K562 (cell line): ENCODE results near the gene SMAD4.

Source experiments
- BRF2 ChIP-seq: IDR thresholded peaks from 3 replicates; pipeline ENCODE4 v1.6.1; 2011; ENCODE audit warnings: borderline replicate concordance, mild to moderate bottlenecking; ENCODE audit not compliant: insufficient read length, insufficient read depth
- E4F1 ChIP-seq: fragments of 250-450 bp; sonication (Bioruptor Pico); IDR thresholded peaks from 2 replicates; pipeline ENCODE4 v1.5.0; 2021; ENCODE audit warnings: mild to moderate bottlenecking, borderline replicate concordance
- EZH2 ChIP-seq: IDR thresholded peaks from 2 replicates; pipeline ENCODE4 v1.6.1; 2012; ENCODE audit warnings: low read depth, mild to moderate bottlenecking, inconsistent platforms, low read length, borderline replicate concordance
- JUND ChIP-seq, 2 experiments: IDR thresholded peaks; 2 replicates in 1 of 2; 3 replicates in 1 of 2; pipeline ENCODE4 v1.6.1; 2011; ENCODE audit warnings: borderline replicate concordance in 2 of 2, low read depth in 2 of 2, low read length in 2 of 2, improper control_type of control experiment in 1 of 2, missing biosample characterization in 1 of 2, missing genetic modification characterization in 1 of 2, missing genetic modification reagents in 1 of 2
- MAZ ChIP-seq, 2 experiments: fragments of 450-650 bp in 1 of 2; sonication (generic) in 1 of 2; formaldehyde crosslinking; IDR thresholded peaks in 1 of 2; conservative IDR thresholded peaks in 1 of 2; 2 replicates each; pipeline versions ENCODE4 v1.4.0 to v1.5.0; 2020; ENCODE audit warnings: mild to moderate bottlenecking in 1 of 2, missing genetic modification reagents in 1 of 2
- MYC ChIP-seq, 2 experiments: fragments of 250-450 bp in 1 of 2; sonication (Bioruptor Pico) in 1 of 2; IDR thresholded peaks; 2 replicates each; pipeline versions ENCODE4 v1.5.1 to v1.6.1; 2012 to 2021; ENCODE audit warnings: low read depth in 2 of 2, borderline replicate concordance in 1 of 2, improper control_type of control experiment in 1 of 2, low read length in 1 of 2, mild to moderate bottlenecking in 1 of 2, moderate library complexity in 1 of 2
- SP1 ChIP-seq: sonication (generic); formaldehyde crosslinking; IDR thresholded peaks from 2 replicates; pipeline ENCODE4 v1.8.1; 2022; ENCODE audit warnings: mild to moderate bottlenecking, missing genetic modification reagents
- TAF1 ChIP-seq: IDR thresholded peaks from 2 replicates; pipeline ENCODE4 v1.6.1; 2011; ENCODE audit warnings: mild to moderate bottlenecking, low read length, moderate library complexity; ENCODE audit not compliant: insufficient read depth, control insufficient read depth, severe bottlenecking; ENCODE audit errors: extremely low read depth
- THRB ChIP-seq: fragments of 450-650 bp; formaldehyde crosslinking; conservative IDR thresholded peaks from 2 replicates; pipeline ENCODE4 v1.4.0; 2022; ENCODE audit warnings: mild to moderate bottlenecking, missing genetic modification characterization
- ZMIZ1 ChIP-seq, 2 experiments: fragments of 150-350 bp in 1 of 2; IDR thresholded peaks; 2 replicates each; pipeline ENCODE4 v1.6.1; 2012 to 2016; ENCODE audit warnings: low read depth in 2 of 2, low read length in 2 of 2, mild to moderate bottlenecking in 1 of 2, moderate library complexity in 1 of 2
- TF ChIP-seq, protein P1 (sequence below): sonication (generic); formaldehyde crosslinking; IDR thresholded peaks from 2 replicates; pipeline ENCODE4 v1.8.1; 2022; ENCODE audit warnings: missing genetic modification reagents

GRCh38 chr18:51088410-51088809, 58.4 kb downstream of the SMAD4 start:
- TF ChIP-seq ZMIZ1 (IDR thresholded peaks at IDR 0.05; ENCODE audit: low read depth in 2 of 2, low read length in 2 of 2) (no peak), MAZ (CRISPR knock-in tag; conservative IDR thresholded peaks at IDR 0.05 in 1 of 2, IDR thresholded peaks at IDR 0.05 in 1 of 2) (no peak), THRB (CRISPR knock-in tag) (no peak), MYC (IDR thresholded peaks at IDR 0.05; ENCODE audit: low read depth, low read length) (no peak), MYC (CRISPR knock-in tag; IDR thresholded peaks at IDR 0.05; ENCODE audit: borderline replicate concordance, low read depth) (no peak), E4F1 (no peak), EZH2 (no peak), SP1 (CRISPR knock-in tag) (no peak), TAF1 (no peak), BRF2 (no peak), JUND (IDR thresholded peaks at IDR 0.05; ENCODE audit: borderline replicate concordance, low read depth, low read length) (no peak), JUND (tag; IDR thresholded peaks at IDR 0.05; ENCODE audit: borderline replicate concordance, low read depth, low read length) (no peak)
- TF ChIP-seq, protein P1, sequence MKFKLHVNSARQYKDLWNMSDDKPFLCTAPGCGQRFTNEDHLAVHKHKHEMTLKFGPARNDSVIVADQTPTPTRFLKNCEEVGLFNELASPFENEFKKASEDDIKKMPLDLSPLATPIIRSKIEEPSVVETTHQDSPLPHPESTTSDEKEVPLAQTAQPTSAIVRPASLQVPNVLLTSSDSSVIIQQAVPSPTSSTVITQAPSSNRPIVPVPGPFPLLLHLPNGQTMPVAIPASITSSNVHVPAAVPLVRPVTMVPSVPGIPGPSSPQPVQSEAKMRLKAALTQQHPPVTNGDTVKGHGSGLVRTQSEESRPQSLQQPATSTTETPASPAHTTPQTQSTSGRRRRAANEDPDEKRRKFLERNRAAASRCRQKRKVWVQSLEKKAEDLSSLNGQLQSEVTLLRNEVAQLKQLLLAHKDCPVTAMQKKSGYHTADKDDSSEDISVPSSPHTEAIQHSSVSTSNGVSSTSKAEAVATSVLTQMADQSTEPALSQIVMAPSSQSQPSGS (CRISPR knock-in tag), result no peak
